GM18508 (cell line): Measurements from ENCODE around the gene DUSP2.

ENCODE experiments used
- ATAC-seq: cut with Tn5 transposase; IDR thresholded peaks from one replicate; pipeline ENCODE4 v1.9.1; 2021; ENCODE audit warnings: moderate number of reproducible peaks; ENCODE audit not compliant: insufficient read depth, unreplicated experiment

DUSP2 gene

DNA sequence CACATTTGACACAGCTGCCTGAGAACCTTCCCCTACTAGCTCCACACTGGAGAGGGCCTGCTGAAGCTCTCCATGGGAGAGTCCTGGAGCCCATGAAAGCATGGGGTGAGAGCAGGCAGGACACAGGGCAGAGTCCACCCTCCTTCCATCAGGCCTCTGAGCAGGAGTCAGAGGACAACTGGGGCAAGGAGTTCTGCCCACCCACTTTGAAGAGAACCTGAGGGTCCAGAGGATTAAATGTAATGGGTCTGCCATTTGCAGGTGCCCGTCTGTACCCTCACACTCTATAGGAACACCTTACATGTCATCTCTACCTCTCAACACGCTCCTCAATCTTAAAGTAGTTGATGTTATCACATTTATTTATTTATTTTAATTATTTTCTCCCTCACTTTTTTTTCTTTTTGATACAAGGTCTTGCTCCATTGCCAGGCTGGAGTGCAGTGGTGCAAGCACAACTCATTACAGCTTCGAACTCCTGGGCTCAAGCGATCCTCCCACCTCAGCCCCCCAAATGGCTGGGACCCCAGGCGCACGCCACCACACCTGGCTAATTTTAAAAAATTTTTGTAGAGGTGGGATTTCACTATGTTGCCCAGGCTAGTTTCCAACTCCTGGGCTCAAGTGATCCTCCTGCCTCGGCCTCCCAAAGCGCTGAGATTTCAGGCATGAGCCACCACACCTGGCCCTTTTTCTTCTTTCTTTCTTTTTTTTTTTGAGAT, 39.1 kb downstream of the DUSP2 start:
- ATAC-seq, result no peak

DNA sequence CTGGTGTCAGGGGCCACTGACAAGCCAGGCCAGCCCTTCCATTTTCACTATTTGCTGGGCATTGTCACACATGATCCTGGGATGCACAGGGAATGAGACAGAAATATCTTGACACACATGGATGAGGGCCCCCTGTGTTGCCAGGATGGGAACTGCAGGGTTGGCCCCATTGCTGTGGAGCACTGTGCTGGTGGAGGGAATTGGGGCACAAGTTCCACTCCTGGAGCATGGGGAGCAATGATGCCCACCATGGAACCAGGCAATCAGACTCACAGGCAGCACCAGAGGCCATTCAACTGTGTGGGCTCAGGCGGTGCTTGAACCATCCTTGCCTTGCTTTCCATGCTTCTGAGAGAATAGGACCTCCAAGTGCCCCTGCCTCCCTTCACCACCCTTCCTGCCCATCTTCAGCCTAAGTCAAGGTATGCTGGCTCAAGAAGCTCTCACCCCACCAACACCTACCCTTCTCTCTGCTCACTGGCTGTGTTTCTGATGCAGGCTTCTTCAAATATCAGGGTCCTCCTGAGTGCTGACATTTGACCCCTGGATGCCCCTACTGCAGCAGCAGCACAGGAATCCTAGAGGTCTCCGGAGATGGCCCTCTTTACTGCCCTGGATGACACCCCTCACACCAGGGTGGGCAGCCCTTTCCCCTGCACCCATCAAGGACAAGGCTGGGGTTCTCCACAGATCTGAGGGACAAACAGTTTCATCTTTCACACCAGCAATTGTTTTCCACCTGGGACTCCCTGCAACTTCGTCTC, 39.9 kb downstream of the DUSP2 start:
- ATAC-seq, result no peak

DNA sequence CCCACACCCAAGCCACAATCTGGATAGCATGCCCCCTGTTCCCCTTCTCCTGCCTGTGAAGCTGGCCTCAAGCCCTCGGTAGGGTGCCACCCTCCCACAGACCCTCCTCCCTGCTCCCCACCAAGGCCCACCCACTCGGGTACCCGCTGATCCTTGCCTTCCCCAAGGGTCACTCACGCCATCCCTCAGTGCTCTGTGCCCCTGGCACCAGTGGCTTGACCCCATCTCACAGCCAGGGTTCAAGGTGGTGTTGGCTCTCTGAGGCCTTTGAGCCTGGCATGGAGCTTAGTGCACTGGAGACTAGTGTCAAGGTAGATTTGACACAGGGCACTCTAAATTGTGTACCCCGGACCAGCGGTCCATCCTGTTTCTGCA, 40.8 kb downstream of the DUSP2 start:
- ATAC-seq, result no peak

DNA sequence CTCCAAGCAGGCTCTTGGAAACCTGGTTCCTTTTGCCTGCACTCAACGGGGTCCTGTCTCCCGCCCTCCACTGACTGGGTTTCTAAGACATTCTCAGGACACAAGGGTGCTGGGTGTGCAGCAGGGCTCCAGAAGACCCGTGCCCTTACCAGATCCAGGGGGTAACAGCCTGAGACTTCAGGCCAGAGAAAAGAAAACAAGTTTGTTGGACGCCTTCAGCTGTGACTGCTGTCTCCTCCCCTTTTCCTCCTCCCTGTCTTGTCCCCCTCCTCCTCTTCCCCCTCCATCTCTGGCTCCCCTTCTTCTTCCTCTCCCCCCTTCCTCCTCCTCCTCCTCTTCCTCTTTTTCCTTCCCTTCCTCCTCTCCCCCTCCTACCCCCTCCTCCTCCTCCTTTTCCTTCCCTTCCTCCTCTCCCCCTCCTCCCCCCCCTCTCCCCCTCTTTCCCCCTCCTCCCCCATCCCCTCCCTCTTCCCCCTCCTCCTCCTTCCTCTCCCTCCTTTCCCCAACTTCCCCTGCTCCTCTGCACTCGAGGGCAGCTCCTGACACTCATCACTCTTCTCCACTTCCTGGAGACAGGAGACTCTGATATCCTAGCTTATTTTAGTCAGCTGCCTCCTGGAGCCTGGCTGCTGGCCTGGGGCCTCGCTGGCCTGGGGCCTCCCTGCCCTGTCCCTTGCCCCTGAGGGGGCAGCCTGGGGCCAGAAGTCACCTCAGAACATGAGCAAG, 41.3 kb downstream of the DUSP2 start:
- ATAC-seq, result no peak

DNA sequence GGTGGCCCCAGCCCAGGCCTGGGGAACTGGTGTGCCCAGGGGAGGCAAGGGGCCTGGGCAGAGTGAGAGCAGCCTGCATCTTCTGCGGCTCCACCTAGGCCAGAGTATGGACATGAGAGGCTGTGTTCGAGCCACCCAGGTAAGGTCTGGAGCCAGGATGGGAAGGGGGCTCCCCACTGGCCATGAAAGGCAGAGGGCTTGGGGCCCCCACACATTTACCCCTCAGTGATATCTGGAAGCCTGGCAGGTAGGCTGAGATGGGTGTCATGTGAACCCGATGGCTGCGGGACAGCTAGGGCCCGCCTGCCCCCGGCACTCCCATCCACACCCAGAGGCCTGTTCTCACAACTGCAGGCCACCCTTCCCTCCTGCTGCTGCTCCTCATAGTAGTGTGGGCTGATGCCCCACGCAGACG, 42.0 kb downstream of the DUSP2 start:
- no peak for ATAC-seq

DNA sequence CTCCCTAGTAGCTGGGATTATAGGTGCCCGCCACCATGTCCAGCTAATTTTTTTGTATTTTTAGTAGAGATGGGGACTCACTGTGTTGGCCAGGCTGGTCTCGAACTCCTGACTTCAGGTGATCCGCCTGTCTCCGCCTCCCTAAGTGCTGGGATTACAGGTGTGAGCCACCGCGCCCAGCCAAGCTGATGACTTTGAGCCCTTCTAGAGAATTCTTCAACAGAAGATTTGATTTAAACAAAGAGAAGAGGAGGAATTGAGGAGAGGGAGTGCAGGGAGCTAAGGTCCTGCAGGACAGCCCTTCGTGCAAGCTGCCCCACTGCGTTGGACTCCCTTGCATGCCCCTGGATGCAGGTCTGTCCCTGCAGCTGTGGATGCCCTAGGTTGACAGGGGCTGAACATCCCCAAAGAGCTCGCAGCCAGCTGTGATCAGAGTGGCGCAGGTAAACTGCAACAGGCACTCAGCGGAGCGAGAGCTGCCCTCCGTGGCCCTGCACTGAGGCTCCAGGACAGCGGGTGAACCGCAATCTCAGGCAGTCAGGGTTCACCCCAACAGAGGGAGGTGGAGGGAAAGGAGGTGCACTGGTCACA, 42.5 kb downstream of the DUSP2 start:
- ATAC-seq, result no peak

DNA sequence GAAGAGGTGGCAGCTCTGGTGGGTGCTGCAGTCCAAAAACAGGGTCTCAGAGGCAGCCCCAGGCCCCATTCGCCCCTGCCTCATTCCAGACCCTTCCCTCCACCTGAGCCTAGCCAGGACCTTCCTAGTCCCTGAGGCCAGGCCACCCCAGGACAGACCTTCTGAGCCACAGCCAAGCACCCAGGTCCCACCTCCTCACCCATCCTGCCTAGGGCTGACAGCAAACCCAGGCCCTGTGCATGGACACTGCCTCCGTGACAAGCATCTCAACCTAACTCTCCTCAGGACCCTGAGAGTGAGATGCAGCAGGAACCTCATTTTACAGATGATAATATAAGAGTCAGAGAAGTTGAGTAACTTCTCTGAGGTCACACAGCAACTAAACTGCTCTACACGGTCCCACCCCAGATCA, 44.3 kb downstream of the DUSP2 start:
- no peak for ATAC-seq

DNA sequence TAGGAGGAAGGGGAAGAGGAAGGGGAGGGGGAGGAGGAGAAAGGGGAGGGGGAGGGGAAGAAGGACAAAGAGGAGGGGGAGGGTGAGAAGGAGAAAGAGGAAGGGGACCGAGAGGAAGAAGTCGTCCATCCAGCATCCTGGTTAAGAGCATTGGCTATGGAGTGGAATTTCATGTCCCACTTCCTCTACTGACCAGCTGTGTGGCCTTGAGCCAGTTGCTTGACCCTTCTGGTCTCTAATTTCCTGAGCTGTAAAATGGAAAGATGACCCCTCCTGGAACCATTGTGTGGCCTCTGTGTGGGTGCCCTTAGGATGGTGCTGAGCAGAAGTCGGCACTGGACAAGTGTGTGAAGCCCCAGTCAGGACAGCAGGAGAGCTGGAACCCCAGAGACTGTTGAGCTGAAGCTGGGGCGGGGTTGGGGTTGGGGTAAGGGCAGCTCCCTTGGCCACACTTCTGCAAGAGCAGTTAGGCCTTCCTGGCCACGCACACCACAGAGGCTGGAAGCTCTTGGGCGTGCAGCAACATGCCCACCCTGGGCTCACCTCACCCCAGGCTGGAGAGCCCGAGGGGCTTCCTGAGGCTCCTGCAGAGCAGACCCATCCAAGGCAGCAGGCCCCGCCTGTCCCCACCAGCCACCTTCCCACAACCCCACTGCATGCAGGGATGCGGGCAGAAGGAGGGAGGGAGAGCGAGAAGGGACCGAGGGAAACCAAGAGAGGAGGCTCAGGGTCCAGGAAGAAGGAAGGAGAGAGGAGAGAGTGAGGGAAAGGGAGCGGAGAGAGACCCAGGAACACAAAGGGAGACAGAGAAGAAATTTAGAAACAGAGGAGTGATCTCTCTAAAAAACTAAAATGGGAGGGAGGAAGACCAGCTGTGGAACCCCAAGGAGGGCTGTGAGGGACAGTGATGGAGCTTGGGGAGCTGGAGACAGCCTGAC, 45.1 kb downstream of the DUSP2 start:
- no peak for ATAC-seq

DNA sequence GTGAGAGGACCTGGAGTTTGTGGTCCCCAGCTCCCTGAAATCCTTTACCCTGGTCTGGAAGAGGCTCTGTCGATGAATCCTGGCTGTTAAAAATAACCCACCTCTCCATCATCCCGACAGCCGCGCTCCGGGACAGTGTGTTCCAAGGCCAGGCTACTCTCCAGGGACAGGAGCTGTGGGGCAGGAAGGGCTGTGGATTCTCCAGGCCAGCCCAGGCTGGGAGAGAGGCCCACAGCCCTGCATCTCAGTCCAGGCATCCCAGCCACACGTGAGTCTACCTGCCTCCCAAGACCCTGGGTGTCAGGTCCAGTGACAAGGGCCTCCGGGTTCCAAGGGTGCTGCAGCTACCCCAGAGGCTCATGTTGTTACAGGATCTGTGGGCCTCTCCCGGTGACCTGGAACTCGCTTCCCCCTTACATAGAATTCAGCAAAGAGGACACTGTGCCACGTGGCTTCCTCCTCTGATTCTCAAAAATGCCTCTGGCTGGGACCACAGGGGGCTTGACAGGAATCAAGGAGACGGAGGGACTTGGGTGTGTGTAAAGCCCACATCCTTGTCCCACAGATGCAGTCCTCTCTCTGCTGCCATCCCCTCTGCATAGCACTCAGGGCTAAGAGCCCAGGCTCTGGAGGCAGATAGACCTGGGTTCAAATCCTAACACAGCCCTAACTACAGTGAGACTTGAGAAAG, 46.2 kb downstream of the DUSP2 start:
- no peak for ATAC-seq

DNA sequence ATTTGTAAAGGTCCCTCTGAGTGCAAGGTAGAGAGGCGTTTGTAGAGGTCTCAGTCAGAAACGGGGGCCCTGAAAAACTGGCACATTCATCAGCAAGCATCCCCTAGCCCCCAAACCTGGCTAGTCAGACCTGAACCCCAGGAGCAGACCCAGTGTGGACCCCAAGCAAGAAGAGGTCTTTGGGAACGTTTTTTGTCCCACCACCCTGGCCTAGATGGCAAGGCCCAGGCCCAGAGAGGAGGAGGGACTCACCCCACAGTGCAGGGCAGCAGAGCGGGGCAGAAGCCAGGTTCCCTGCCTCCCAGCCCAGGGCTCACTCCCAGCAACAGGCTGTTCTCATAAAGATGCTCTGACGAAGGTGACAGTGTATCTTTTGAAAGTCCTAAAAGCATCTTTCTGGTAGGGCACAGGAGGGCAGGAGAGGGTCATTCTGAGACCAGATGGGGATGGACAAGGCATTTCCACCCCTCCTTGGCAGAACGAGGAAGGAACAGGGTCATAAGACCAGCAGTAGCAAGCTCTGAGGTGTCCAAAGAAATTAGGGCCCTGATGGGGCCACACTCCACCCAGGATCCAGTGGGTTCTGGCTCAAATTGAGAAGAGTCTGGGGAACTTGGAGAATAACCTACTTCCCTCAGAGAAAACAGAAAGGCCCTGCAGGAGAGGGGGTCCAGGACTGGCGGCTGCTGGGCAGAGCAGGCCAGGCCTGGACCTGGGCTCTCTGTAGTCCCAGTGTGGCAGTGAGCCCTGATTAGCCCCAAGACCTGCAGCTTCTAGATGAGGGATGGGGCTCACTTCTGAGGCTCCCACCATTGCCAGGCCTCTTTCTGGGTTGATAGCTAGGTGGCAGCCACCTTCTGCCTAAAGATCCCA, 47.1 kb downstream of the DUSP2 start:
- no peak for ATAC-seq

DNA sequence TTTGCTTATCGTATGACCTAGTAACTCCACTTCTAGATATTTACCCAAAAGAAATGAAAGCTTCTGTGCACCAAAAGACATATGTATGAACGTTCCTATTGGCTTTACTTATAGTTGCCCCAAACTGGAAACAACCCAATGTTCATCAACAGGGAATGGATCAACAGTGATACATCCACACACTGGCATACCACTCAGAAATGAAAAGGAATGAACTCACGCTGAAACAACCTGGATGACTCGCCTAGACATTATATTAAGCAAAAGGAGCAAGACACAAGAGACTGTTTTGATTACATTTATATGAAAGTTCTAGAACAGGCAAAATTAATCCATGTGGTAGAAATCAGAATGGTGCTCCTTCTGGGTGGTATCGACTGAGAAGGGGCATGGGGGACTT, 47.8 kb downstream of the DUSP2 start:
- no peak for ATAC-seq

DNA sequence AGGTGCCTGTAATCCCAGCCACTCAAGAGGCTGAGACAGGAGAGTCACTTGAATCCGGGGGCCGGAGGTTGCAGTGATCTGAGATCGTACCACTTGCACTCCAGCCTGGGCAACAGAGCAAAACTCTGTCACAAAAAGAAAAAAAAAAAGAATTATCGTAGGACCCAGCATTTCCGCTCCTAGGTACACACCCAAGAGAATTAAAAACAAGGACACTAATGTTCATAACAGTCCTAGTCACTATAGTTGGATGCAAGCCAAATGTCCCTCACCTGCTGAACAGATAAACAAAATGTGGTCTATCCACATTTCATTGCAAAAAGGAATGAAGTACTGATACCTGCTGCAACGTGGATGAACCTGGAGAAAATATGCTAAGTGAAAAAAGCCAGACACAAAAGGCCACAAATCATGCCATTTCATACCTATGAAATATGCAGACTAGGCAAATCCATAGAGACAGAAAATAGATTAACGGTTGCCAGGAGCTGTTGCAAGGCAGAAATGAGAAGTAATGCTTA, 50.1 kb downstream of the DUSP2 start:
- no peak for ATAC-seq

DNA sequence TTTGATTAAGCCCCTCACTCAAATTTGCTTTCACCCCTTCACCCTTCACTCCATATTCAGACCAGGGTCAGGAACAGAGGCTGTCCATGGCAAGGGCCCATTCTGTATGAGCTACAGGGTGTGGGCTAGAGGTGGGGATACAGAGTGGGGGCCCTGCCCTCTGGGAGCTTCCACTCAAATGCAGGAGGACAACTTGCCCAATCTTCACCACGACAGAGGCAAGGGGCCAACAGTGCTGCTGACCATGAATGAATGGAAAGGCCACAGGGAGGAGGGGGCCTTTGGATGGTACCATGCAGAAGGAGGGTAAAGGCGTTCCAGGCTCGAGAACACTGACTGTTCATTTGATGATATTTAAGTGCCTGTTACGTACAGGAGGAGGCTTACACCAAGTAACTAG, 51.7 kb downstream of the DUSP2 start:
- ATAC-seq, result no peak
